PFSK-1 (cell line): ENCODE data around the gene SUSD2.
A peak's percentile ranks its signal among the peaks of the same experiment; 100 is the strongest.

Source experiments
- FOXP2 ChIP-seq: optimal IDR thresholded peaks from 2 replicates; pipeline ENCODE3; 2011; ENCODE audit warnings: borderline replicate concordance, control low read depth, inconsistent platforms; ENCODE audit not compliant: insufficient read depth; ENCODE audit errors: extremely low read length, extremely low read depth
- POLR2AphosphoS5 ChIP-seq: IDR thresholded peaks from 2 replicates; pipeline ENCODE4 v1.6.1; 2012; ENCODE audit warnings: low read depth, mild to moderate bottlenecking, control low read depth, low read length, moderate library complexity
- SIN3A ChIP-seq: IDR thresholded peaks from 2 replicates; pipeline ENCODE4 v1.6.1; 2012; ENCODE audit warnings: mild to moderate bottlenecking, low read length, moderate library complexity, borderline replicate concordance; ENCODE audit not compliant: insufficient read depth
- TAF1 ChIP-seq: IDR thresholded peaks from 2 replicates; pipeline ENCODE4 v1.6.1; 2012; ENCODE audit warnings: low read length, control low read depth, borderline replicate concordance; ENCODE audit not compliant: insufficient read depth
- TF ChIP-seq, protein P1 (sequence below), 2 experiments: IDR thresholded peaks; 2 replicates each; pipeline versions ENCODE4 v1.6.1 to v1.8.0; 2011 to 2012; ENCODE audit warnings: low read depth in 2 of 2, low read length in 2 of 2, control low read depth in 1 of 2, inconsistent platforms in 1 of 2, mild to moderate bottlenecking in 1 of 2, moderate library complexity in 1 of 2; ENCODE audit not compliant: insufficient read depth in 1 of 2

SUSD2 gene

DNA sequence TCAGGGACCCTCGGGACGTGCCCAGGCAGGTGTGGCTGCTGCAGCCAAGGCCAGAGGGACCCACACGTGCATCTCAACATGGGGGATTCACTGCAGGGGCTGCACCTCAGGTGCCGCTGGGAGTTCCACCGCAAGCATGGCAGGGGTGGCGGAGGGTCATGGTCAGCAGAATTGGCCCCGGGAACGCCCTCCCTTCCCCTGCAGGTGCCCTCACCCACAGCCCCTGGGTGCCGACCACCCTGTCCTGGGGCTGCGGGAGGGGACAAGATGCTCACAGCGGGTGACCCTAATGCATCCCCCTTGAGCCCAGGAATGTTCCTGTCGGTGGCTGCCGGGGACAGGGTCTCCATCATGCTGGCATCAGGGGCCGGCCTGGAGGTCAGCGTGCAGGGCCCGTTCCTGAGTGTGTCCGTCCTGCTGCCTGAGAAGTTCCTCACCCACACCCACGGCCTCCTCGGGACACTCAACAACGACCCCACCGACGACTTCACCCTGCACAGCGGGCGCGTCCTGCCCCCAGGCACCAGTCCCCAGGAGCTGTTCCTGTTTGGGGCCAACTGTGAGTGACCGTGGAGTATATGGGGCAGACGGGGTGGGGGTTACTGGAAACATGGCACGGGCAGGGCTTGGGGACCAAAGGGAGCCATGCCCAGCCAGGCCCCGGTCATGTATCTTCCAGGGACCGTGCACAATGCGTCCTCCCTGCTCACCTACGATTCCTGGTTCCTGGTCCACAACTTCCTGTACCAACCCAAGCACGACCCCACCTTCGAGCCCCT, 5.8 kb downstream of the SUSD2 start:
- TF ChIP-seq POLR2AphosphoS5 (no peak), TAF1 (no peak), SIN3A (no peak), FOXP2 (no peak)
- TF ChIP-seq, protein P1, sequence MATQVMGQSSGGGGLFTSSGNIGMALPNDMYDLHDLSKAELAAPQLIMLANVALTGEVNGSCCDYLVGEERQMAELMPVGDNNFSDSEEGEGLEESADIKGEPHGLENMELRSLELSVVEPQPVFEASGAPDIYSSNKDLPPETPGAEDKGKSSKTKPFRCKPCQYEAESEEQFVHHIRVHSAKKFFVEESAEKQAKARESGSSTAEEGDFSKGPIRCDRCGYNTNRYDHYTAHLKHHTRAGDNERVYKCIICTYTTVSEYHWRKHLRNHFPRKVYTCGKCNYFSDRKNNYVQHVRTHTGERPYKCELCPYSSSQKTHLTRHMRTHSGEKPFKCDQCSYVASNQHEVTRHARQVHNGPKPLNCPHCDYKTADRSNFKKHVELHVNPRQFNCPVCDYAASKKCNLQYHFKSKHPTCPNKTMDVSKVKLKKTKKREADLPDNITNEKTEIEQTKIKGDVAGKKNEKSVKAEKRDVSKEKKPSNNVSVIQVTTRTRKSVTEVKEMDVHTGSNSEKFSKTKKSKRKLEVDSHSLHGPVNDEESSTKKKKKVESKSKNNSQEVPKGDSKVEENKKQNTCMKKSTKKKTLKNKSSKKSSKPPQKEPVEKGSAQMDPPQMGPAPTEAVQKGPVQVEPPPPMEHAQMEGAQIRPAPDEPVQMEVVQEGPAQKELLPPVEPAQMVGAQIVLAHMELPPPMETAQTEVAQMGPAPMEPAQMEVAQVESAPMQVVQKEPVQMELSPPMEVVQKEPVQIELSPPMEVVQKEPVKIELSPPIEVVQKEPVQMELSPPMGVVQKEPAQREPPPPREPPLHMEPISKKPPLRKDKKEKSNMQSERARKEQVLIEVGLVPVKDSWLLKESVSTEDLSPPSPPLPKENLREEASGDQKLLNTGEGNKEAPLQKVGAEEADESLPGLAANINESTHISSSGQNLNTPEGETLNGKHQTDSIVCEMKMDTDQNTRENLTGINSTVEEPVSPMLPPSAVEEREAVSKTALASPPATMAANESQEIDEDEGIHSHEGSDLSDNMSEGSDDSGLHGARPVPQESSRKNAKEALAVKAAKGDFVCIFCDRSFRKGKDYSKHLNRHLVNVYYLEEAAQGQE (IDR thresholded peaks at IDR 0.05; ENCODE audit: insufficient read depth in 1 of 2, low read depth in 2 of 2, low read length in 2 of 2), result no peak

DNA sequence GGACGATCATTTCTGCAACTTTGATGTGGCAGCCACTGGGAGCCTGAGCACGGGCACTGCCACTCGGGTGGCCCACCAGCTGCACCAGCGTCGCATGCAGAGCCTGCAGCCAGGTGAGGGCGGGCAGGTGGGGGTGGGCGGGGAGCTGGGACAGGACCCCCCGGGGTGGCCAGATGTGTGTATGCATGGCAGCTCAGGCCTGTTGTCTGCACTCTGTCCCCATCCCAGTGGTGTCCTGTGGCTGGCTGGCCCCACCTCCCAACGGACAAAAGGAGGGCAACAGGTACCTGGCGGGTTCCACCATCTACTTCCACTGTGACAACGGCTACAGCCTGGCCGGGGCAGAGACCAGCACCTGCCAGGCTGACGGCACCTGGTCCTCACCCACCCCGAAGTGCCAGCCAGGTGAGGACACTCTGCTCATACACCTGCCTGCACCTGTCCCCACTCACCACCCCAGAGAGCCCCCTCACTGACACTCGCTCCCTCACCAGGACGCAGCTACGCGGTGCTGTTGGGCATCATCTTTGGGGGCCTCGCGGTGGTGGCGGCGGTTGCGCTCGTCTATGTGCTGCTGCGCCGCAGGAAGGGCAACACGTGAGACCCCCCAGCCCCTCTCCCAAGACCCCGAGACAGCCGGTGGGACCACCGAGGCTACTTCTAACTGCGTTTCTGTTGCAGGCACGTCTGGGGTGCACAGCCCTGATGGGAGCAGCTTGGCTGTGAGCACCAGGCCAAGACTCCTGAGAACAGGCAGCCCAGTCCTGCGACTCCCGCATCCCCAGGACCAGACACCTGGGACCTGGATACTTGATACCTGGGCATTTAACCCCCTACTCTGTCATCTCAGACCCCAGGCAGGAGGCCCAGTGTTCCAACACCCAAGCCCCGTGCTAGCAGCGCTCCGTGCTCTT, 6.7 kb downstream of the SUSD2 start:
- TF ChIP-seq TAF1 (no peak), POLR2AphosphoS5 (no peak), FOXP2 (no peak), SIN3A (no peak)
- TF ChIP-seq, protein P1 (IDR thresholded peaks at IDR 0.05; ENCODE audit: insufficient read depth in 1 of 2, low read depth in 2 of 2, low read length in 2 of 2), result no peak

DNA sequence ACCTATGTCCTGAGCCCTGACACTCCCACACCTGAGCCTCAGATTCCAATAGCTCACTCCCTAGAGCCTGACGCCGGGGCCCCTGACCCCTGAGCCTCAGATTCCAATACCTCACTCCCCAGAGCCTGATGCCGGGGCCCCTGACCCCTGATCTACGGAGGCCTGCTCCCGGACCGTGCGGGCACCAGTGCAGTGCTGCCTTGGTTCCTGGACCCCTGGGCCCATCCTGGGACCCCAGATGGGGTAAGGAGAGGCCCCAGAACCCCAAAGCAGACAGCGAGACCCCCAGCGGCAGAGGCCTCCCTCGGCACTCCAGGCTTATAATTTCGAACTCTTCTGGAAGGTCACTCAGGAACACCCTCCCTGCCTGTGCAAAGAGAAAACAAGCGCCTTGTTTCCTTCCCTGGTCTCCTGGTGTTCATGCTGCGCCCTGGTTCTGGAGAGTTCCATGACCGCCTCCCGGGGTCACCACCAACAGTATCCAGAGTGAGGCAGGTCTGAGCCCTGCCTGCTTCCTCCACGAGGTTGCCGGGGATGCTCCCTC, 7.5 kb downstream of the SUSD2 start:
- no peak for TF ChIP-seq SIN3A
- no peak for TF ChIP-seq FOXP2

DNA sequence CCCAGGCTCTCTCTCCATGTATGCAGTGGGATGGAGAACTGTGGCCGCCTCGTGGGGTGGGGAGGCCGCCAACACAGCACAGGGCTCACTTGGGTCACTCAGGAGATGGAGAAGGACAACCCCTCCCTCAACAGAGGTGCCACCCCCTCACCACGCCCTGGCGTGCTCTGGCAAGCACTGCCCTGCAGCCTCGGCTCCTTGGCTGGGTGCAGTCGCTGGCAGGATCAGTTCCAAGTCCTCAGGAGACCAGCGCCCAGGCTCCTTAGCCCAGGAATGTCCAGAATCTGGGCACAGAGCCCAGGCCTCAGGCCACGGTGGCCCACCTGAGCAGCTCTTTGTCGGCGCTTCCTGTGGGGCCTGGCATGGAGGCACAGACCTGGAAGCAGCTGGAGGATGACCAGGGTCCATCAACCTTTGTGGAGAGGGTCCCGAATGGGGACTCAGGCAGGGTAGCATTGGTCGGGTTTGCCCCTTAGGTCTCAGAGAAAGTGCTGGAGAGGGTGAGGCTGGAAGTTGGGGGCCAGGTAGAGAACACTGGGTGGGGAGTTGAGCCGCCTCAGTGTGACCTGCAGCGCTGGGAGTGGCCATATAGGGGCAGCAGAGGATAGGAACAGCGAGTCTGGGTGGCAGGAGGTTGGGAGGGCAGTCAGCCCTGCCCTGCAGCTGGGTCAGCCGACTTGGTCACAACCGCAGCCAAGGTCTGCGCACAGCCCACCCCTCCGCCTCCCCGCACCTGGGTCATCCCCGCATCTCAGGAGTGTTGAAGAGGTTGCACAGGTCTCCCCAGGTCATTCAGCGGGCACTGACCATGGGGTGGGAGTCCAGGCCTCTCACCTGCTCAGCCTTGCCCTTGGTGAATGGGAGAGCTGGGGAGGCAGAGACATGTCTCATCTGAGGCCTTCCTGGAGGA, 8.2 kb downstream of the SUSD2 start:
- TF ChIP-seq POLR2AphosphoS5 (no peak), FOXP2 (peak; percentile 71)

DNA sequence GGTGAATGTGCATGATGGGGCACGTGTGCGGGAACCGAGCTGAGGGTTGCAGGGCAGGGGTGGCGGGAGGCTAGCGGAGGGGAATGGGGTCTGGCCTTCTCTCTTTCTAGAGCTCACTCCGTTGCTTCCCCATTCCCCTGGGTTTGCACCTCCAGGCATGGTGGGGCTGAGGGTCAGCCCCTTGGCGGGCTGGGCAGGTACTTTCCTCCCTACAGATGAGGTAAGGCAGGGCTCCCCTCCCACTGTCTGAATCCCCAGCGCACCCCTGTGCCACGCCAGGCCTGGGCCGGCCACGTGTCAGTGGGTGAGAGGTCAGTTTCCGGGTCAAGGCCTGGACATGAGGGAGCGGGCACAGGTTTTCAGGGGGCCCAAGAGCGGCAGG, 8.9 kb downstream of the SUSD2 start:
- no peak for TF ChIP-seq POLR2AphosphoS5
- no peak for TF ChIP-seq TAF1
- TF ChIP-seq SIN3A, result no peak

DNA sequence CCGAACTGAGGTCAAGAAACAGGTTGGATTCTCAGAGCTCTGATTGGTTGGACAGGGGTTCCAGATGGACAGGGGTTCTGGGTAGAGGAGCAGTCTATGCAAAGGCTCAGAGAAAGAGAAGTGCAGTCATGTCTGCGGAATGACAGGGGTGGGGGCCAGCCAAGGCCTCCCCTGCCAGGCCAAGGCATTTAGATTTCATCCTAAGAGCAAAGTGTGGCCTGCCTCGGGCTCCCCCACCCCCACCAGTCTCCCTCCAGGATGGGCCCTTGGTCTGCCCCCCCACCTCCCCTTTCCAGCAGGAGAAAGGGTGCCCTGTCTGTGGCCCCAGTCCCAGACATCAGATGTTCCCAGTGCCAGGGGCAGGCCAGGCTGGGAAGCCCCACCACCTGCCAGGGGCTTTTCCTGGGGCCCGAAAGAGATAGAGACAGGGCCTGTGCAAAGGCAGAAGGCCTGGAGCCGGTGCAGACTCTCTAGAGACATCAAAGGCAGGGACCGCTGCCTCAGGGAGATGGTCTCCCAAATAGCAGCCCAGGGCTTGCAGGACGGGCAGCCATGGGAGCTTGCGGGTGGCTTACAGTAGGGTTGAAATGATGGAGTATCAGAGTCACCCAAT, 9.4 kb downstream of the SUSD2 start:
- TF ChIP-seq, protein P1 (IDR thresholded peaks at IDR 0.05; ENCODE audit: insufficient read depth in 1 of 2, low read depth in 2 of 2, low read length in 2 of 2), result no peak
- TF ChIP-seq SIN3A, result no peak
- TF ChIP-seq TAF1, result no peak
- TF ChIP-seq POLR2AphosphoS5, result no peak
- TF ChIP-seq FOXP2, result no peak
